Measurements from ENCODE around the gene RBM22. TPM values are rescaled to one million over a fixed set of nuclear protein-coding genes. Genes with fewer than 3 reads are reported as not detected.

Gene RBM22
- total RNA-seq, 2 donors from 2014 or later = 29.3 to 39.5 TPM

DNA sequence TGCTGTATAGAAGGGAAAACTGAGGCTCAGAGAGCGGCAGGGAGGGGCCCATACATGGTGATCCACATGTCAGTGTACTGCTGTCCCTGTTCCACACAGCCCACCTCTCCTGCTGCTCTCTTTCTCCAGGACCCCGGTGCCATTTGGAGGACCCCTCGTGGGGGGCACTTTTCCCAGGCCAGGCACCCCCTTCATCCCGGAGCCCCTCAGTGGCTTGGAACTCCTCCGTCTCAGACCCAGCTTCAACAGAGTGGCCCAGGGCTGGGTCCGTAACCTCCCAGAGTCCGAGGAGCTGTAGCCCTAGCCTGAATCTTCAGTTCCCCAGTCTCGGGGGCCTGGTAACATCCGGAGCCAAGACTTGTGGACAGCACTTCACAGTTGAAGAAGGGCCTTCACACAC is 24.3 kb downstream of the RBM22 start:
- no peak for DNase-seq
- no peak for ATAC-seq
- intact Hi-C loops (cut with DNase I, micrococcal nuclease) = no loop called here

DNA sequence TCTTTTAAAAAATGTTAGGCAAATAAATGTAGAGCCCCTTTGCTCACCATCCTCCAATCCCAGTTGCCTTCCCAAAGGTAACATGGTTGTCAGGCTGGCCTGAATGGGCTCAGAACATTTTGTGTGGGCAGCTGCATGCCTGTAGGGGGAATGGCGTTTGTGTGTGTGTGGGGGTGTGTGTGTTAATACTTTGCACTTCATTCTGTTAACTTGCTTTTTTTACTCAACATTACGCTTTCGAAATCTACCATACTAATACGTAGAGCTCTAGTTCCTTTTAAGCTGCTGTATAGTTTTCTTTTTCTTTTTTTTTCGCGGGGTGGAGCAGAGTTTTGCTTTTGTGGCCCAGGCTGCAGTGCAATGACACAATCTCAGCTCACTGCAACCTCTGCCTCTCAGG is 25.8 kb downstream of the RBM22 start:
- no peak for DNase-seq
- intact Hi-C loops (cut with DNase I, micrococcal nuclease) = no loop called here
- ATAC-seq = no peak

DNA sequence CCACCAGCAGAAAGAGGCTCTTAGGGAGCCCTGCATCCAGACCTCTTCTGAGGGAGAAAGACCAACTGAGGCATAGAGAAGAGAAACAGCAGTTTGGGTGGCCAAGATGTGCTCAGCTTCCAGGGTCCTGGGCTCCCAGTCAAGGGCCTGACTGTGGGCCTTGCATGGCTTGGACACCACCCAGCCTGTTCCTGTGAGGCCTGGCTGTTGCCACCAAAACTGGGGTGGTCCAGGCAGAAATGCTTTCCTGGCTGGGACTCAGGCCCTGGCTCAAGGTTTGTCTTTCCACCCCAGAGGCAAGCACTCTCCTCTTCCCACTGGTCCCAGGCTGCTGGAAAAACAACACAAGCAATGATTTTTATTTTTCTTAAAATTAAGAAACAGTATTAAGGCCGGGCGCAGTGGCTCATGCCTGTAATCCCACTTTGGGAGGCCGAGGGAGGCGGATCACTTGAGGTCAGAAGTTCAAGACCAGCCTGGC is 26.5 kb downstream of the RBM22 start:
- ATAC-seq (no peak), DNase-seq (no peak)
- intact Hi-C loops (cut with DNase I, micrococcal nuclease) = no loop called here

DNA sequence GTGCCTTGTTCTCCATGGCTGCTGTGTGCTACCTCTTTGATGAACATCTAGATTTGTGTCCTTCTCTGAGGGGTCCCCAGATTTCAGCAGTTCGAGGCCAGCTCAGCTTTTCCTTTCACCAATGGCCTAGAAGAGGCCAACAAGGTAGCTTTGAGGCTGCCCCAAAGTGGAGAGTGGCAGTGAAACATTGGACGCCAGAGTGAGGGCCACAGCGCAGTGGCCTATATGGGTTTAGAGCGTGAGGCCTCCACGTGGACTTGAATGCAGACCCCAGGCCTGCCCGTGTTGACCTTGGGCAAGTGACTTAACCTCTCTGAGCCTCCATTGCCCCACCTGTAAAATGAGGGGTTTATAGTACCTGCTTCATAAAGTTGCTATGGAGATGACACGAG is 28.0 kb downstream of the RBM22 start:
- ATAC-seq (no peak), DNase-seq (no peak)
- intact Hi-C loops (cut with DNase I, micrococcal nuclease) = no loop called here

DNA sequence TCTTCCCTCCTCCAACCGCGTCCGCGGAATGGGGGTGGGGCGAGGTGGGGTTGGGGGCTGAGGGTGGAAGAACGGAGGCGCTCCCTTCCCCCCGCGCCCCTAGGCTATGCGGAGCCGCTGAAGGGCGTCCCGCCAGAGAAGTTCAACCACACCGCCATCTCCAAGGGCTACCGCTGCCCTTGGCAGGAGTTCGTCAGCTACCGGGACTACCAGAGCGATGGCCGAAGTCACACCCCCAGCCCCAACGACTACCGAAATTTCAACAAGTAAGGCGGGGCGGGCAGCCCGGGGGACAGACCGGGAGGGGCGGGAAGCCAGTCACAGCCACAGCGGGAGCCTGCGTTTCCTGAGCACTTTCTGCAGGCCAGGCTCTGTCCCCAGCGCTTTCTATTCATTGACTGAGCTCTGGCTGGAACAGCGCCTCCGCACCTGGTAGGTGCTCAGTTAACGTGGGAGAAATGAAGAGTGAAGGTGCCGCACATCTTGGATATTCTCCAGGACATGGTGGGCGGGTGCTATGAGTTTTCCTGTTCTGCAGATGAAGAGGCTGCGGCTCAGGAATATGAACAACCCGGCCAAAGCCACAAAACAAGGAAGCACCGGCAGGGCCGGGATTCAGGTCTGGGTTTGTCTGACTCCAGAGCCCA is 28.5 kb downstream of the RBM22 start:
- ATAC-seq (peak; percentile 80), DNase-seq (no peak)
- intact Hi-C loops (cut with DNase I, micrococcal nuclease) = no loop called here

DNA sequence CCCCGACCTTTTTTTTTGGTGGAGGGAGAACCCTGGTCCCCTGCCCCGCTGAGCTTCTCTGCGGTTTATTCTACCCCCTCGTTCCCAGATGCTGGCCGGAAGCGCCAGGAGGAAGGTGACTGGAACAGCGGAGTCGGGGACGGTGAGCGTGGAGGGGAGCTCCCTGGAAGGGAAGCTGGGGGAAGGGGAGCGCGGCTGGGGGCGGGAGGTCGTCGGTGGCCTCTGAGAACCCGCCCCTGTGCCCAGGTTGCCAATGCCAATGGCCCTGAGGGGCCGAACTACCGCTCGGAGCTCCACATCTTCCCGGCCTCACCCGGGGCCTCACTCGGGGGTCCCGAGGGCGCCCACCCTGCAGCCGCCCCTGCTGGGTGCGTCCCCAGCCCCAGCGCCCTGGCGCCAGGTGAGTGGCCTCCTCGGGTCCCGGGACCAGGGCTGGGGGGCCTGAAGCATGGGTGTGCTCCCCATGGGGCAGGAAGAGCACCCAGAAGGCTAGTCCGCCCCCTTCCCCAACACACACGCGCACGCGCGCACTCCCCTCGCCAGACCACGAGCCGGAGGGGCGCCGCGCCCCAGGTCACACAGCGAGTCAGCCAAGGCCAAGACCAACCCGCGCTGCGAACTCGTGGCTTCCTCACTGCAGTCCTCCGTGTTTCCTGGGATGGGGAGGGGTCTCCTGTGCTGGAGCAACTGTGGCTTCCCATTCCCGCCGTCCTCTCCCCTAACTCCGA is 29.2 kb downstream of the RBM22 start:
- ATAC-seq = peak; percentile 19
- DNase-seq = no peak
- intact Hi-C loops (cut with DNase I, micrococcal nuclease) = no loop called here

DNA sequence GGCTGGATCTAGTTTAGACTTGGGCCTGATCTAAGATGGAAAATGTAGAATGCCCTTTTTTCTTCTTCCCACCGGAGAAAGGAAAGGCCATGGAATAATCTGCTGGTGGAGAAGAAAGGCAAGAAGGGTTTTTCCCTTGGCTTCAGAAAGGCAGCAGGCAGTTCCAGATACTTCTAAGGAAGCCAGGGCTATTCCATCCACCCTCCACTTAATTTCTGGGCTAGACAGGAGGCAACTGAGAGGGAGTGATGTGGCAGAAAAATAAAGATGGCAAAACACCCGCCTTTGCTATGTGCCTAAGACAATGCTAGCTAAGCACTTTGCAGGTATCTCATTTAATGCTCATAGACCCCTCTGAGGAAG is 29.9 kb downstream of the RBM22 start:
- ATAC-seq (no peak), DNase-seq (no peak)
- intact Hi-C loops (cut with DNase I, micrococcal nuclease) = no loop called here

DNA sequence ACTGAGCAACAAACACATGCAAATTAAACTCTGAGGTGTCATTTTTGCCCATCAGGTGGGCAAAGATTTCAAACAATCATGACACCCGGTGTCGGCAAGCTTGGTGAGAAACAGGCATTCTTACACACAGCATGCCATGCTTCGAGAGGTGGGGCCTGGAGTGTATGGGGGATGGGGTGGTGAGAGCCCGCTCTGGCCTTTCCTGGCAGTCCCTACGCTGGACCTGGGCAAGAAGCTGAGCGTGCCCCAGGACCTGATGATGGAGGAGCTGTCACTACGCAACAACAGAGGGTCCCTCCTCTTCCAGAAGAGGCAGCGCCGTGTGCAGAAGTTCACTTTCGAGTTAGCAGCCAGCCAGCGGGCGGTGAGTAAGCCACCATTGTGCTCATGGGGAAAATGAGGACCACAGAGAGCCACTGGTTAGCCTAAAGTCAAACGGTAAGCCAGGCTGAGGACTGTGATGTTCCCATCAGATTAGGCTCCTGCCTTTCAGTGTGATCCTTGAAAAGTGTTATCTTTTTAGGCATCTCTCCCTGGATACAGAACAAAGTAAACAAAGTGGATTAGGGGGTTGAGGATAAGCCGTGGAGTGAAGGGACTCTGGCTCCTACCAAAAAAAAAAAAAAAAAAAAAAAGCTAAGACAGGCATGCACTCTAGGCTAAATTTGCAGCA is 30.5 kb downstream of the RBM22 start:
- DNase-seq (no peak), ATAC-seq (no peak)
- intact Hi-C loops (cut with DNase I, micrococcal nuclease) = no loop called here

DNA sequence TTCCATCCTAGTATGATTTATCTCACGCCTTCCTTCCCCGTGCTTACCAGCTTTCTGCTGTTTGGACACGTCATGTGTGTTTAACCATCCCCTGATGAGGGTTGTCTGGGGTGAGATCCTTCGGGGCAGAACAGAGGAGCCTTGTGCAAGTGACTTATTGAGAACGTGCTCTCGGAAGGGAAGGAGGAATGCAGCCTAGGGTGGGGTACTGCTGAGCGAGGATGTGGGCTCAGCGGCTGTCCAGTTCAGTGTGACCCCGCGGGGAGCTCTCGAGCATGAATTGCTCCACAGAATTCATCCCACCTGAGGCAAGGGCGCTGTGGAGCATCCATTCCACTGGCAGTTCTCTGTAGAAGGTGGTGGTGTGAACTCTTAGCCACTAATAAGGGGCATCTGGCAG is 35.8 kb downstream of the RBM22 start:
- intact Hi-C loops (cut with DNase I, micrococcal nuclease) = no loop called here
- ATAC-seq (no peak), DNase-seq (no peak)

DNA sequence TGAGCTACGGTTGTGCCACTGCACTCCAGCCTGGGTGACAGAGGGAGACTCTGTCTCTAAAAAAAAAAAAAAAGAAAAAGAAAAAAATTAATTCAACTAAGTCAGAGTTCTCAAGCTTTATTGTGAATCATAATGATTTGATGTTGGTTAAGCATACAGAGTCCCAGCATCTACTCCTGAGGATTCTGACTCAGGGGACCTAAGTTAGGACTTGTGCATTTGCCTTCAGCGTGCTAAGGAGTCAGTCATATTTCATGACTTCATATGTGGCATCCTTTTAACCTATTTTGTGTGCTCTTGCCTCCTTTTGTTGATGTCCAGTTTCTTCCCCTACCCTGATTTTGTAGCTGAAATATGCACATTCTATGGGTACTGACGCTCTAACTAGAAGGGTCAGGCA is 36.9 kb downstream of the RBM22 start:
- intact Hi-C loops (cut with DNase I, micrococcal nuclease) = no loop called here
- ATAC-seq (no peak), DNase-seq (no peak)

DNA sequence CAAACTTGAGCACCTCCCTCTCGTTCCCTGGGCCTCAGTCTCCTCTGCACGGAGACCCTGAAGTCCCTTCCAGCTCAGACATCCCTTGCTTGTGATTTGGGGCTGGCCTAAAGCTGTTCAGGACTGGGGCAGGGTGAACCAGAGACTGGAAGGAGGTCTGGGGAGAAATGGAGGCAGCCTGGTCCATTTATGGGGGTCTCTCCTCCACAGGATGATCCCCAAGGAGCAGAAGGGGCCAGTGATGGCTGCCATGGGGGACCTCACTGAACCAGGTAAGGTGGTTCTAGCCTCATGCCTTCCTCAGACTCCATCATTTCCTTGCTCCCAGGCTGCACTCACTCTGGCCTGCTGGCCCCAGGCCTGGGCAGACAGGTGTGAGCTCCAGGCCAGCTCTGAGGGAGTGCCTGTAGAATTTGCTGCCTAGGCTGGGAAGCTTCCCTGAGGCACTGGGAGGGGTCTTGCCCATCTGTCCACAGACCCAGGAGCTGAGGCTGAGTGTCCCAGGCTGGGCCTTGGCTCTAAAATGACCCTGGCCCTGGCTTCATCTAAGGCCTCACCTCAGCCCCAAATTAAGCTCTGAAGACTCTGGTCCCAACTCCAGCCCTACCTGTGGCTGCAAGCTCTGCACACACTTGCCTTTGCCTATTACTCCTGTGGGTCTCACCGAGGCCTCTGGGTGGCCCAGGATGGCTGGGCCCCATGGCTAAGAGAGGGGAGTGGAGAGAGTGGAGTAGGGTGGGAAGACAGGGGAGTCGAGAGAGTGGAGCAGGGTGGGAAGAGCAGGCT is 37.9 kb downstream of the RBM22 start:
- no peak for DNase-seq
- intact Hi-C loops (cut with DNase I, micrococcal nuclease) = no loop called here
- ATAC-seq = no peak

DNA sequence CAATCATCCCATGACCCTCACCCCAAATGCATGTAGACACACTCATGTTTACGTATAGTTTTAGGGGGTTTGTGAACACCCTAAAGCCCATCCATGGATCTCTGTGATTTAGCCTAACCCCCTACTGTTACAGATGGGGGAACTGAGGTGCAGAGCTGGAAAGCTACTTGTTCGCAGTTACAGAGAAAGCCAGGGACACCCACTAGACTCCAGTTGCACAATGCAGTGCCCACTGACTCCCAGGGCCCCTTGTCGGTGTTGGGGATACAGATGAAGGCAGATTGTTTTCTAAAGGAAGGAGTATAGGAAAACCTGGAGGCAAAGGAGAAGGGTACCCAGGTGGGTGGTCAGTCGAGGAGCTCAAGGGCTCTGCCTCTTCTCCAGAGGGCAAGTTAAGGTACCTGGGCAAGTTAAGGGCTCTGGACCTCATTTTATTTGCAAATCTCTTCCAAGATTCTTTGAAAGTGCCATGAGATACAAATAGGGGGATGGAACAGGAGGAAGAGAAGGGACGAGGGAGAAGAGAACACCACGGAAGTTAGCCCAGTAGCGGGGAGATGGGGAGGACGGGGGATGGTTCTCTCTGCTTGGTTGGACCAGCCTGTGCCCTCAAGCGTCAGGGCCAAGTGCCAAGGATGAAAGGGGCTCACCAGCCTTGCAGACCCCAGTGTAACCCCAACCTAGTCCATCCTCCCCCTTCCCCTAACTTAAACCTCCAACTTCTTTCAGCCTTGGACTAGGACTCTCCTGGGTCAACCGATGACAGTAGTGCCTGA is 38.9 kb downstream of the RBM22 start:
- intact Hi-C loops (cut with DNase I, micrococcal nuclease) = no loop called here
- no peak for DNase-seq
- no peak for ATAC-seq

DNA sequence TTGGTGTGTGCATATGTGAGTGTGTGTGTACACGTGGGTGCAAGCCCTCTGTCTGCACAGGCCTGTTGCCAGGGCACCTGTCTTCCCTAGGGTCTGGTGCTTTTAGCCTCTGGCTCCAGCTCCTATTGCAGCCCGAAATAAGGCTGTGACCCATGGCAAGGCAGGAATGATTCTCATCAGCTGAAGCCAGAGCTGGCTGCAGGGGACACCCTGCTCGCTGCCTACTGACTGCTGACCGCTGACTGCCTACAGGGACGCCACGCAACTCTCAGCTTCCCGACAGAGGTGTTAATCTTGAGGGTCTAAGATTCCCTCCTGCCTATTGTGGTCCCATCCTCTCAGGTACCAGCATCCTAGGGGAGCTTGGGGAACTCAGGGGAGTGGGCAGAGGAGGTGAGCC is 39.8 kb downstream of the RBM22 start, which contains the start of gene MYOZ3:
Gene MYOZ3, plus strand, starts transcription at position 166 of the 400 bp plus-strand sequence. CDS start 1,691 bp downstream, outside the sequence.
- intact Hi-C loops (cut with DNase I, micrococcal nuclease) = no loop called here
- DNase-seq (no peak), ATAC-seq (no peak)

DNA sequence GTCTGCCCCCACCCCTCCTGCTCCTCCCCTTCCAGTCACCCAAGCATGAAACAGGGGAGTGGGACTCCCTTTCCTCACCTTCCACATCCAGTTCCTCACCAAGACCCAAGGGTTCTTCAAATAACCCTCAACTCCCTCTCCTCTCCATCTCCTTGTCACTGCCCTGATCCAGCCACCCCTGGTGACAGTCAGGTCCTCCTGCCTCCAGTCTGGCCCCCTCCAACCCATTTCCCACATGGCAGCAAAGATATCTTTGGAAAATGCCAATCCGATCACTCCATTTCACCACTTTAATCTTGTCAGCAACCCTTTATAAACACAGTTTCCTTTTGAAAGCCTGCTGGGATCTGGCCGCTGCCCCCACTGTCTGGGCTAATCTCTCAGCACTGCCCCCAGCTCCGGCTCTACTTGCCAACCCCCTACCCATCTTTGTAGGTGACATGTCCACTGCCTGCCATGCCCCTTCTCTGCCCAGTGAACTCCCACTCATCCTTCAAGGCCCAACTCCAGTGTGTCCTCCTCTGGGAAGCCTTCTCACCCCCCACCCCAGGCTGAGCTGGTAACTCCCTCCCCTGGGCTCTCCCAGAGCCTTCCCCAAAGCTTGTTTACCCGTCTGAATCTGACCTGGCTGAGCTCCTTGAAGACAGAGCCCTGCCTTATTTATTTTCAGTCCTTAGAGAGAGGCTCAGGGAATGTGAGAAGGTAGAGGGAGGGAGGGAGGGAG is 40.6 kb downstream of the RBM22 start:
- ATAC-seq (no peak), DNase-seq (no peak)
- intact Hi-C loops (cut with DNase I, micrococcal nuclease) = no loop called here

DNA sequence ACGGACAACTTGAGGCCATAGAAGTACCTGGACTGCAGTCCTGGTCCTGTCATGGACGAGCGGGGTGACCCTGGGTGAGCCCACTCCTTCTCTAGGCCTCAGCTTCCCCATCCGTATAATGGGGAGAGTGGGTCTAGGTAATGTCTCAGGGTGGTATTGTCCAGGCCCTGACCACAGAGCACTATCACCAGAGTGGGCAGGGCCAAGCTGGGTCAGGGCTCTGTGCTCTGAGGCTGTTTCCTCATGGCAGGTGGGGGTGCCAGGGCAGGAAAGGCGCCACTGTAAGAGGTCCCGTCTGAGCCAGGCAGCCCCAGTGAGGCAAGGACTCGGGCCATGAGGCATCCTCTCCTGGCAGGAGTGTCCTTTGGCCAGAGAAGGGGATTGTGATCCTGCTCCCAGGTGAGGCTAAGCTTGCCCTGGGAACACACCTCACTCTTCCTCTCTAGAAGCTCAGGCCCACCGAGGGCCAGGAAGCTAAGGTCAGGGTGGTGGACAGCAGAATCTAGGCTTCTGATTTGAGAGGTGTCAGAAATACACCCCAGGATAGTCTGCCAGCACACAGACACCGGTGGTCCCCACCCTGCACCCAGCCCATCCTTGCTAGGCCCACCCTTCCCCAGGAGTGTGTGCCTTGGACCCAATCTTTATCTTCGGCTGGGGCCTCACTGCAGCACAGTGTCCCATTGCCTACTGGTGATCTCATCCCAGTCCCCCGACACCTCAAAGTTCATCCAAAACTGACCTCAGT is 41.3 kb downstream of the RBM22 start:
- ATAC-seq = peak; percentile 3
- intact Hi-C loops (cut with DNase I, micrococcal nuclease) = loop anchor here in 1 of 2 donors (10.0 kb wide), 1 partner anchor 195 kb away; no protein-coding TSS in a partner anchor
- DNase-seq = no peak

DNA sequence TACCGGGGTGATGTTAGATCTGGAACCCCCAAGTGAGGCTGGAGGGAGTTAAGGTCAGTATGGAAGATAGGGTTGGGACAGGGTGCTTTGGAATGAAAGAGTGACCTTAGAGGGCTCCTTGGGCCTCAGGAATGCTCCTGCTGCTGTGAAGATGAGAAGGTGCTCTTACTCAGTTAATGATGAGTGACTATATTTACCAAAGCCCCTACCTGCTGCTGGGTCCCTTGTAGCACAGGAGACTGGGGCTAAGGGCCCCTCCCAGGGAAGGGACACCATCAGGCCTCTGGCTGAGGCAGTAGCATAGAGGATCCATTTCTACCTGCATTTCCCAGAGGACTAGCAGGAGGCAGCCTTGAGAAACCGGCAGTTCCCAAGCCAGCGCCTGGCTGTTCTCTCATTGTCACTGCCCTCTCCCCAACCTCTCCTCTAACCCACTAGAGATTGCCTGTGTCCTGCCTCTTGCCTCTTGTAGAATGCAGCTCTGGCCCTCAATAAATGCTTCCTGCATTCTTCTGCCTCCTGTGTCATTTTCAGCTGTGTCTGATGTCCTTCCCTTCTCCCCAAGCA is 42.1 kb downstream of the RBM22 start:
- ATAC-seq = peak; percentile 19
- DNase-seq = no peak
- intact Hi-C loops (cut with DNase I, micrococcal nuclease) = loop anchor here in 1 of 2 donors (10.0 kb wide), 1 partner anchor 194 kb away; no protein-coding TSS in a partner anchor

DNA sequence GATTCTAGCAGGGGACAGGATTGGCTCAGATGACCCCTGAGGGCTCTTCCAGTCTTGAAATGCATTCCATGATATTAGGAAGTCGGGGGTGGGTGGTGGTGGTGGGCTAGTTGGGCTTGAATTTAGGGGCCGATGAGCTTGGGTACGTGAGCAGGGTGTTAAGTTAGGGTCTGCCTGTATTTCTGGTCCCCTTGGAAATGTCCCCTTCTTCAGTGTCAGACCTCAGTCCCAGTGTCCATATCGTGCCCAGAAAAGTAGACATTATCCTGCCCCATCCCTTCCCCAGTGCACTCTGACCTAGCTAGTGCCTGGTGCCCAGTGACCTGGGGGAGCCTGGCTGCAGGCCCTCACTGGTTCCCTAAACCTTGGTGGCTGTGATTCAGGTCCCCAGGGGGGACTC is 42.7 kb downstream of the RBM22 start:
- DNase-seq = no peak
- intact Hi-C loops (cut with DNase I, micrococcal nuclease) = loop anchor here in 1 of 2 donors (10.0 kb wide), 1 partner anchor 193 kb away; no protein-coding TSS in a partner anchor
- no peak for ATAC-seq
